DMS79 treated with DMSO at 0.1 percent for 48 hours (cell line): ENCODE data around the gene TADA1.
"Not testable (repeated sequence)": the region's sequence is repeated elsewhere in the genome, so short reads cannot be mapped to it uniquely, and the experiment has no call there.

Experiments used
- DNase-seq: peaks from one replicate; lab custom pipeline; 2025; lab: John Stamatoyannopoulos, UW

The TADA1 gene

GRCh38 chr1:166889776-166890175, 13.7 kb upstream of the TADA1 start:
- no peak for DNase-seq

DNA sequence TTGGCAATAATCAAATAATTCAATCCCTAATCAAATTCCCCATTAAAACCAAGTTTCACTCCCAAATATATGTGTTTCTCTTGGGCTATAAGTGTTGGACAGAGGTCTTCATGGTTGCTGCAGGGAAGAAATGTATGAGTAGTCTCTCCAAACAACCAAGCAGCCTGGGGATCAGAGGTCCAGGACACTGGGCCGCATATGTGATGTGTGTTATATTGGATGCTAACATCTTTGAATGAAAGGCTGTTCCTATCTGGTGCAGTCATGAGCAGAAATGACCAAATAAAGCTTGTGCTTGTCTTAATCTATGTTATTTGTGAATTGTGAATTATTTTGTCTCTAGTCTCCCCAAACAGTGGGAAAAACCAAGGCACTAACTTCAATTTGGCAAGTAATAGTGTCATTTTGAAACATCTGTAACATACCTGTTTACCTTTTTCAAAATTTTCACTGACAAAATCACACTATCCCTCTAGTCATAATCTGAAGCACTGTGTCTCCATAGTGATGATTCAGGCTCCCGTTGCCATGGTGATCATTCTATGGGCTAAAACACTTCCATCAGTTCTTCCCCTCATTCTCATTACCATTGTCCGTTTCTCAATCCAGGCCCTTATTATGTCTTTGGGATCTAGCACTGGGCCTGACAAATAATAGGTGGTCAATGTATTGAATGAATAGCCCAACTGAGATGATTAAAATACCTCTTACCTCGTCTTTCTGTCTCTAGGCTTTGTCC, 12.5 kb upstream of the TADA1 start:
- no peak for DNase-seq

- DNase-seq = no peak
Measured at GRCh38 chr1:166884971-166885370, 8.9 kb upstream of the TADA1 start.

- DNase-seq = no peak
Measured at GRCh38 chr1:166884040-166884642, 8.1 kb upstream of the TADA1 start.

DNA sequence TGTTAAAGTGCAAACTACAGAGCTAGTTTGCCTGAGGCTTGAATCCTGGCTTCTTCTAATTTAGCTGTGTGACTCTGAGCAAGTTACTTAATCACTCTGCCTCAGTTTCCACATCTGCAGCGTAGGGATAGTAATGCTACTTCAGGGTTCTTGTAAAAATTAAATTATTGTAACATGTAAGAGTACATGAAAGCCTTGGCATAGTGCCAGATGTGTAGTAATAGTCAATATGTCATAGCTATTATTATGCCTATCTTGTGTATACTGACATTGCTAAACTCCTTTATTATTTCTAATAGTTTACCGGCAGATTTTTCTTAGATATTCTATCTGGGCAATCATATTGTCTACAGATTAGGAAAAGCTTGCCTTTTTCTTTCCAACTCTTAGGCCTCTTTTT, 6.8 kb upstream of the TADA1 start:
- no peak for DNase-seq

GRCh38 chr1:166878173-166878917, 2.3 kb upstream of the TADA1 start:
- DNase-seq = not testable (repeated sequence)

DNA sequence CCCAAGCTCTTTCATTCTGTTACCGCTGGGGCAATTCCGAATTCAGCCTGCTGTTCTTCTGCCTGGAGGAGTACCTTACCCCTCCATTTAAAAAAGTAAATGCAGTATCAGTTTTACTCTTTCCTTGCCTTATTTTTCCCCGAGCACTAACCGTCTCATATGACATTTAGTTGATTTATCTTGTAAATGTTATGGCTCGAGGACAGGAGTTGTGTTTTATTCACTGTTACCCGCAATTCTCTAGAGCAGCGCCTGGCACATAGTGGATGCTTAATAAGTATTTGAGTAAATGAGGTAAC, 425 bp upstream of the TADA1 start:
- no peak for DNase-seq

GRCh38 chr1:166875302-166875733, 746 bp downstream of the TADA1 start:
- DNase-seq = no peak

- no peak for DNase-seq
Measured at GRCh38 chr1:166874464-166874863, 1.6 kb downstream of the TADA1 start.

GRCh38 chr1:166870584-166870983, 5.5 kb downstream of the TADA1 start:
- no peak for DNase-seq

DNA sequence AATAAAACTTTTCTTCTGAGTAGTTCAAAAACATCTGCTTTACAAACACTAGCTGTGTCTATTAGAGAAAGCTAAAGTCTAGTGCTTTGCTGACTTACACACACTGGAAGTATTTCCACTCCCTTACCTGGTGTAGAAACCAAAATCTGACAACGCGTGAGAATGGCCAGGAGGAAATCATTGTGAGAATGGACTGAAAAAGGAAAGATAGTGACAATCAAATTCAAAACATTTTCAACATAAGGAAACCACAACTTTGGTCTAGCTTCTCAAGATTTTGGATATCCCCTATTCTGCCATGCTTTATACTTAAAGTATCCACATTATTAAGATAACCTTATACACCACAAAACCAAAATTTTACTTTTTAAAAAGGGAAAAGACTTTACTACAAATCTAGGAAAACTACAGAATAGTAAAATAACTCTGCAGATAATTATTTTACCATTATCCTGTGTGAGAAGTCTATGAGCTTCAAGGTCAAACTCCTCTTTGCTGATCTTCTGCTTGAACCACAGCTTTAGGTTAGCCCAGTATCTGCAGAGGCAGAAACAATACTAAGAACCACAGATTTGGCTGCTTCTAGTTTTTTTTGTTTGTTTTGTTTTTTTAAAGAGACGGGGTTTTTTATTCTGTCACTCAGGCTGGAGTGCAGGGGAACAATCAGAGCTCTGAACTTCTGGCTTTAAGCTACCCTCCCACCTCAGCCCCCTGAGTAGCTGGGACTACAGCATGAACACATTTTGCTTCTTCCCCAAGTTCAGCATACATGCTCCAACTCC, 6.6 kb downstream of the TADA1 start:
- DNase-seq = no peak

DNA sequence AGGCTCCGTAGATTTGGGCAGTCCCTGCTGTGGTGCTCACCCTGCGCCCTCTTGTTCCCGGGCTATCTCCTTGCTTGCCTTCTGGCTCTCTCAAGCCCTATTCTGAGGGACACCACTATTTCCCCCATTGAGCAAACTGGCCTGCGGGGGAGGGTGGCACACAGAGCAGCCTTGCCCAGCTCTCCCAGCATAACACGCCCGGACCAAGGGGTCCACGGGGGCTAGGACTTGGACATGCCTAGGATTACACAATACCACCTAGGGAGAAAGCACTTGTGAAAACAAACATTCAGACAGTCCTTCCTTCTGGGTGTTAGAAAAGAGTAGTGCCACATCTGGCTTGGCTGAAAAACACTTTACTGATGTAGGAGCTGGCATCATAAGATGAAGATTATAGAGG, 7.4 kb downstream of the TADA1 start:
- DNase-seq = no peak

DNA sequence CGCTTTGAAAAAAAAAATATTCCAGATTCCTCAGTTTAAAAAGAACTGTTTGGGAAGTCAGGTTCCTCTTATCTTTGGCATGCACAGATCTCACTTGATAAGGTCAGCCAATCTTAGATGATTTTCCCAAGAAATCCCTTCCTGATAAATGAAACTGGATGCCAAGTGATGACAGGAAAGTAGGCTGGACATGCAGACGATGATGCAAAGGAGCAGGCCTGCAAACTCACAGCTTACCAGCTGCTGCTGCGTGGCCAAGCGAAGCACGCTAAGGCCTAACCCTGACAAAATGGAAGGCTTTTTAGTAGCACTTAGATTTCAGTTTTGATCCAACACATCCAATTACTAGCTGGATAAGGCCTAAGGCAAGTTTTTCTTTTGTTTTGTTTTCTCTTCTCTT, 10.1 kb downstream of the TADA1 start:
- DNase-seq = no peak

DNA sequence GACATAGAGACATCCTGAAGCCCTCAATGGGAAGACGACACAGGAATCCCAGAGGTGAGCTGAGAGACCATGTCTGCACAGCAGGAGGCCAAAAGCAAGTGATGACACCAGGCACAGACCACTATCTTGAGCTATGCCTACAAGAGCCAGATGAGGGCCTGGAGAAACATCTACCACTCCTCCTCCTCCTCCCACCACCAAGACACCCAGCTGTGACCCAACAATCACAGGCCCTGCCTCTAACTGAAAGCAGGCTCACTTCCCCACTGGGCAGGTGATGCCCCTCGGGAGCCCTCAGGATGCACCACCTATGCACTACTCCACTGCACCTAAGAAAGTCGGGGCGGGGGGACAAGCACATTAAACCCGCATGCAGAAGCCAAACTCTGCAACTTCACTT, 16.5 kb downstream of the TADA1 start:
- no peak for DNase-seq

DNA sequence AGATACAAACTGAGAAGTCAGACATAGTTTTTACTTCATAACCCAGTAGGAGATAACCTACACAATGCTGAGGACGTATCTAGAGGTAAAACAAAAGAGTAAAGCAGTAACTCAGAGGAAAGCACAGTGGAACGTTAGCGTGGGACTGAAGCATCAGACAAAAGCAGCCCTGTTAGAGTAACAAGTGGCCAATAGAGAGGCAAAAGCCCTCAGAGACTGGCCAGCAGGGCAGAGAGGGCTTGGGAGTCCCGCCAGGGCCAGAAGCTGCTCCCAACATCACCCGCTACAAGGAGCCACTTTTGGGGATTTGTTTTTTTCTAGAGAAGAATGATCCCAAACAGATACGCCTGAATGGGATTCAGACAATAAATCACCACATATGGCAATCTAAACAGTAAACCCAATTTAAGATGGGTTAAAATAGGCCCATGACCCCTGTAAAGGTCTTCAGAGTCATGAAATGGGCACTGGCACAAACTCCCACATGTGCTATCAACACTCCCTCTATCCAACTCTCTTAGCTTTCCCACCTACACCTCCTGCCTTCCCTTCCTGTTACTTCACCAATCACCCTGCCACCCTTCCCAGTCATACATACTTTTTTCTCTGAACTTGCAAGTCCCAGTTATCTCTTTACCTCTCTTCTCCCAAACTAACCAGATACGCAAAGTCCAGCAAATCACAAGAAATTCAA, 17.2 kb downstream of the TADA1 start:
- DNase-seq = no peak

GRCh38 chr1:166857995-166858394, 18.1 kb downstream of the TADA1 start:
- DNase-seq = no peak

GRCh38 chr1:166855558-166855957, 20.5 kb downstream of the TADA1 start:
- no peak for DNase-seq

GRCh38 chr1:166852918-166853317, 23.1 kb downstream of the TADA1 start:
- DNase-seq = no peak

- no peak for DNase-seq
Measured at GRCh38 chr1:166849135-166849534, 26.9 kb downstream of the TADA1 start.

- DNase-seq = no peak
Measured at GRCh38 chr1:166848193-166848592, 27.9 kb downstream of the TADA1 start.

DNA sequence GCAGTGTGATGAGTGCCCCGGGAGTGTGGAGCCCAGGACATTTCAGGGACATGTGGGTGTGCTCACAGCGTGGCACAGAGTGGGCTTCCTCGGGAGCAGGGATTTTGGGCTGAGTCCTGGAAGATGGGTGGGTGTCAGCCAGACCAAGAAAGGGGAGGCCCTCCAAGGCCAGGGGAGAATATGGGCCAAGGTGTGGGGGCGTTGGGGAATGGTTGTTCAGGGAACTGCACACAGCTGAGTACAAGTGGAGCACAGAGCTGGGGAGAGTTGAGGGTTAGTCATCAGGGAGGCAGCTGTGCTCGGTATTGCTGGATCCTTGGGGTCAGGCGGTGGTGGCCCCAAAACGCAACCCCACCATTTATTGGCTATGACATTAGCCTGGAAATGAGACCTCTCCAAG, 31.3 kb downstream of the TADA1 start:
- DNase-seq = no peak
